HUES64 (cell line): ENCODE measurements around the gene REEP3.

Experiments
- H3K27ac ChIP-seq: 2 replicates; pipeline ENCODE4 v1.7.0; 2013; ENCODE audit warnings: low read depth, low read length, inconsistent platforms
- H3K27me3 ChIP-seq: 2 replicates; pipeline ENCODE4 v1.6.1; 2013; ENCODE audit warnings: mild to moderate bottlenecking, low read length; ENCODE audit not compliant: insufficient read depth
- H3K36me3 ChIP-seq: 2 replicates; pipeline ENCODE4 v1.6.1; 2013; ENCODE audit warnings: mild to moderate bottlenecking, low read length; ENCODE audit not compliant: insufficient read depth
- H3K4me1 ChIP-seq: 2 replicates; pipeline ENCODE4 v1.6.1; 2013; ENCODE audit warnings: mild to moderate bottlenecking, low read length, moderate library complexity; ENCODE audit not compliant: insufficient read depth
- H3K4me3 ChIP-seq: 2 replicates; pipeline ENCODE4 v1.5.1; 2013; ENCODE audit warnings: mild to moderate bottlenecking, low read length, moderate library complexity
- H3K9ac ChIP-seq: 2 replicates; pipeline ENCODE4 v1.6.1; 2013; ENCODE audit warnings: mild to moderate bottlenecking, low read depth, low read length
- H3K9me3 ChIP-seq: 2 replicates; pipeline ENCODE4 v1.6.1; 2013; ENCODE audit warnings: low read depth, low read length; ENCODE audit not compliant: insufficient read depth
- WGBS: fragments of 150-250, 120-280 bp; methylation state at CpG from one replicate; pipeline ENCODE4 v1.1.7; 2013; ENCODE audit warnings: missing lambda C conversion rate; 5-methylcytosine and 5-hydroxymethylcytosine counted together

Gene REEP3

GRCh38 chr10:63611078-63611477 is 89.9 kb downstream of the REEP3 start:
- H3K4me1 ChIP-seq = no peaks in the 10 kb centered on the region
- H3K27ac ChIP-seq = no peak overlapping the region
- no peaks in the 10 kb centered on the region for H3K9me3 ChIP-seq
- H3K36me3 ChIP-seq = peaks cover 9% of the 10 kb centered on the region; the same call in 1 of the 2 replicates
- 100% methylated on average over 2 of the region's 2 CpGs for WGBS
- H3K9ac ChIP-seq = no peak overlapping the region
- no peak overlapping the region for H3K4me3 ChIP-seq
- no peaks in the 10 kb centered on the region for H3K27me3 ChIP-seq

- Histone ChIP-seq H3K36me3 (peaks cover 9% of the 10 kb centered on the region; the same call in 1 of the 2 replicates), H3K4me1 (no peaks in the 10 kb centered on the region), H3K4me3 (no peak overlapping the region), H3K27me3 (no peaks in the 10 kb centered on the region), H3K9ac (no peak overlapping the region), H3K9me3 (no peaks in the 10 kb centered on the region), H3K27ac (no peak overlapping the region)
- 100% methylated on average over 2 of the region's 2 CpGs for WGBS
Observed at GRCh38 chr10:63614371-63614891, 93.2 kb downstream of the REEP3 start.

GRCh38 chr10:63618552-63618951 is 97.4 kb downstream of the REEP3 start:
- Histone ChIP-seq H3K9ac (no peak overlapping the region), H3K36me3 (peaks cover 30% of the 10 kb centered on the region; the same call in 1 of the 2 replicates), H3K4me1 (no peaks in the 10 kb centered on the region), H3K27ac (no peak overlapping the region), H3K27me3 (no peaks in the 10 kb centered on the region), H3K9me3 (no peaks in the 10 kb centered on the region), H3K4me3 (no peak overlapping the region)
- 93% methylated on average over 3 of the region's 3 CpGs for WGBS

GRCh38 chr10:63619426-63619825 is 98.2 kb downstream of the REEP3 start:
- no peak overlapping the region for H3K9ac ChIP-seq
- no peaks in the 10 kb centered on the region for H3K9me3 ChIP-seq
- no peak overlapping the region for H3K4me3 ChIP-seq
- no peak overlapping the region for H3K27ac ChIP-seq
- WGBS = 94% methylated on average over 7 of the region's 7 CpGs
- no peaks in the 10 kb centered on the region for H3K4me1 ChIP-seq
- peaks cover 30% of the 10 kb centered on the region; the same call in 1 of the 2 replicates for H3K36me3 ChIP-seq
- H3K27me3 ChIP-seq = no peaks in the 10 kb centered on the region

GRCh38 chr10:63622097-63622496 is 100.9 kb downstream of the REEP3 start:
- Histone ChIP-seq H3K27ac (no peak overlapping the region), H3K36me3 (peaks cover 23% of the 10 kb centered on the region; the same call in 1 of the 2 replicates), H3K27me3 (no peaks in the 10 kb centered on the region), H3K4me3 (no peak overlapping the region), H3K4me1 (peaks cover 8% of the 10 kb centered on the region; the same call in 1 of the 2 replicates), H3K9me3 (no peaks in the 10 kb centered on the region), H3K9ac (no peak overlapping the region)
- WGBS = 90% methylated on average over 2 of the region's 2 CpGs

- Histone ChIP-seq H3K27me3 (no peaks in the 10 kb centered on the region), H3K9ac (no peak overlapping the region)
- WGBS = 56% methylated on average over 1 of the region's 2 CpGs
Observed at GRCh38 chr10:63624701-63625100, 103.5 kb downstream of the REEP3 start.

GRCh38 chr10:63627396-63627795 is 106.2 kb downstream of the REEP3 start:
- Histone ChIP-seq H3K27ac (no peak overlapping the region), H3K4me3 (no peak overlapping the region), H3K4me1 (peaks cover 34% of the 10 kb centered on the region), H3K36me3 (0 out of 2 replicates have a peak, but pooled peaks cover under 1% of the 10 kb centered on the region), H3K27me3 (no peaks in the 10 kb centered on the region), H3K9ac (no peak overlapping the region), H3K9me3 (no peaks in the 10 kb centered on the region)
- WGBS = 90% methylated on average over 8 of the region's 8 CpGs

More at GRCh38 chr10:63624701-63625100, 103.5 kb downstream of the REEP3 start:
- H3K27ac ChIP-seq = no peak overlapping the region
- H3K36me3 ChIP-seq = peaks cover 23% of the 10 kb centered on the region; the same call in 1 of the 2 replicates
- no peaks in the 10 kb centered on the region for H3K9me3 ChIP-seq
- H3K4me1 ChIP-seq = peaks cover 29% of the 10 kb centered on the region
- H3K4me3 ChIP-seq = no peak overlapping the region

GRCh38 chr10:63627881-63628296 is 106.7 kb downstream of the REEP3 start:
- Histone ChIP-seq H3K36me3 (no peaks in the 10 kb centered on the region), H3K4me3 (no peak overlapping the region), H3K27me3 (no peaks in the 10 kb centered on the region), H3K4me1 (peaks cover 34% of the 10 kb centered on the region), H3K27ac (no peak overlapping the region), H3K9ac (no peak overlapping the region), H3K9me3 (no peaks in the 10 kb centered on the region)
- 77% methylated on average over 2 of the region's 2 CpGs for WGBS

GRCh38 chr10:63628526-63629362 is 107.5 kb downstream of the REEP3 start:
- no peaks in the 10 kb centered on the region for H3K27me3 ChIP-seq
- peak overlapping the region; percentile 100 for H3K27ac ChIP-seq
- H3K9ac ChIP-seq = peak overlapping the region; percentile 33; the same call in 1 of the 2 replicates
- no peaks in the 10 kb centered on the region for H3K36me3 ChIP-seq
- peaks cover 34% of the 10 kb centered on the region for H3K4me1 ChIP-seq
- WGBS = 47% methylated on average over 11 of the region's 16 CpGs
- H3K4me3 ChIP-seq = peak overlapping the region; percentile 81
- no peaks in the 10 kb centered on the region for H3K9me3 ChIP-seq

- peak overlapping the region; percentile 81 for H3K4me3 ChIP-seq
- no peaks in the 10 kb centered on the region for H3K9me3 ChIP-seq
- H3K4me1 ChIP-seq = peaks cover 37% of the 10 kb centered on the region
- peak overlapping the region; percentile 79 for H3K9ac ChIP-seq
- 1% methylated on average over 24 of the region's 24 CpGs for WGBS
- no peaks in the 10 kb centered on the region for H3K27me3 ChIP-seq
- no peaks in the 10 kb centered on the region for H3K36me3 ChIP-seq
- H3K27ac ChIP-seq = peak overlapping the region; percentile 100
Observed at GRCh38 chr10:63629363-63630084, 108.3 kb downstream of the REEP3 start.
